HEK293 (cell line): ENCODE measurements around the gene SP7.
"Not testable (repeated sequence)": the region's sequence is repeated elsewhere in the genome, so short reads cannot be mapped to it uniquely, and the experiment has no call there.

Experiments used
- CTCF ChIA-PET: fragments of 350-600 bp; formaldehyde crosslinking; extraction: SDS; loops from one replicate; lab custom pipeline; 2021; ENCODE audit warnings: antibody characterized with exemption; lab: Yijun Ruan, JAX
- POLR2A ChIA-PET: fragments of 300-600 bp; formaldehyde crosslinking; extraction: SDS; loops from one replicate; lab custom pipeline; 2020; ENCODE audit warnings: antibody characterized with exemption, inconsistent platforms; lab: Yijun Ruan, JAX
- H3K27ac ChIP-seq: fragments of 200-500 bp; sonication (Bioruptor generic); 2 replicates; pipeline ENCODE4 v1.5.1; 2014; ENCODE audit warnings: low read depth, low read length, control low read depth, inconsistent platforms; ENCODE audit errors: extremely low read depth
- H3K36me3 ChIP-seq, 2 experiments: fragments of 200-500 bp in 1 of 2; sonication (Bioruptor generic) in 1 of 2; 1 replicate in 1 of 2; 2 replicates in 1 of 2; pipeline ENCODE4 v1.5.1; 2014 to 2017; ENCODE audit warnings: inconsistent platforms in 2 of 2, low read length in 2 of 2; ENCODE audit not compliant: control insufficient read depth in 2 of 2, insufficient read depth in 1 of 2
- H3K4me1 ChIP-seq: fragments of 200-500 bp; sonication (Bioruptor generic); 2 replicates; pipeline ENCODE4 v1.5.1; 2014; ENCODE audit warnings: mild to moderate bottlenecking, low read length, inconsistent platforms; ENCODE audit not compliant: control insufficient read depth, insufficient read depth
- H3K4me3 ChIP-seq: 2 replicates; pipeline ENCODE4 v1.5.1; 2011; ENCODE audit warnings: low read depth, mild to moderate bottlenecking, control low read depth, low read length, moderate library complexity
- H3K9me3 ChIP-seq: fragments of 200-500 bp; sonication (Bioruptor generic); 2 replicates; pipeline ENCODE4 v1.5.1; 2014; ENCODE audit warnings: low read depth, low read length, inconsistent platforms; ENCODE audit not compliant: control insufficient read depth, insufficient read depth
- PRDM10 ChIP-seq: fragments of 450-650 bp; formaldehyde crosslinking; IDR thresholded peaks from 2 replicates; pipeline ENCODE4 v1.5.1; 2016; ENCODE audit warnings: missing biosample characterization, missing genetic modification characterization
- ZBTB26 ChIP-seq: fragments of 450-650 bp; formaldehyde crosslinking; optimal IDR thresholded peaks from 2 replicates; pipeline ENCODE3; 2016; ENCODE audit warnings: missing biosample characterization, mild to moderate bottlenecking, missing genetic modification characterization
- ZEB2 ChIP-seq: fragments of 450-650 bp; formaldehyde crosslinking; IDR thresholded peaks from 2 replicates; pipeline ENCODE4 v1.5.1; 2016; ENCODE audit warnings: missing biosample characterization, missing genetic modification characterization
- ZNF10 ChIP-seq: fragments of 450-650 bp; formaldehyde crosslinking; IDR thresholded peaks from 2 replicates; pipeline ENCODE4 v1.5.1; 2017; ENCODE audit warnings: missing biosample characterization, missing genetic modification characterization
- ZNF121 ChIP-seq: fragments of 450-650 bp; formaldehyde crosslinking; IDR thresholded peaks from 2 replicates; pipeline ENCODE4 v1.5.1; 2016; ENCODE audit warnings: missing biosample characterization, missing genetic modification characterization
- ZNF26 ChIP-seq: fragments of 450-650 bp; formaldehyde crosslinking; IDR thresholded peaks from 2 replicates; pipeline ENCODE4 v1.5.1; 2016; ENCODE audit warnings: missing biosample characterization, missing genetic modification characterization
- ZNF266 ChIP-seq: fragments of 450-650 bp; formaldehyde crosslinking; IDR thresholded peaks from 2 replicates; pipeline ENCODE4 v1.5.1; 2016; ENCODE audit warnings: missing biosample characterization, missing genetic modification characterization, low read depth
- ZNF404 ChIP-seq: fragments of 450-650 bp; formaldehyde crosslinking; IDR thresholded peaks from 2 replicates; pipeline ENCODE4 v1.5.1; 2017; ENCODE audit warnings: missing biosample characterization, missing genetic modification characterization
- ZNF555 ChIP-seq: fragments of 450-650 bp; formaldehyde crosslinking; conservative IDR thresholded peaks from 2 replicates; pipeline ENCODE4 v1.5.1; 2017; ENCODE audit warnings: missing biosample characterization, mild to moderate bottlenecking, missing genetic modification characterization, inconsistent platforms
- ZNF664 ChIP-seq: fragments of 450-650 bp; formaldehyde crosslinking; IDR thresholded peaks from 2 replicates; pipeline ENCODE4 v1.5.1; 2016; ENCODE audit warnings: missing biosample characterization, missing genetic modification characterization
- ZNF776 ChIP-seq: fragments of 450-650 bp; formaldehyde crosslinking; IDR thresholded peaks from 2 replicates; pipeline ENCODE4 v1.5.0; 2017; ENCODE audit warnings: missing biosample characterization, missing genetic modification characterization, borderline replicate concordance
- ZNF791 ChIP-seq: fragments of 450-650 bp; formaldehyde crosslinking; IDR thresholded peaks from 2 replicates; pipeline ENCODE4 v1.5.1; 2016; ENCODE audit warnings: missing biosample characterization, missing genetic modification characterization

Gene SP7

DNA sequence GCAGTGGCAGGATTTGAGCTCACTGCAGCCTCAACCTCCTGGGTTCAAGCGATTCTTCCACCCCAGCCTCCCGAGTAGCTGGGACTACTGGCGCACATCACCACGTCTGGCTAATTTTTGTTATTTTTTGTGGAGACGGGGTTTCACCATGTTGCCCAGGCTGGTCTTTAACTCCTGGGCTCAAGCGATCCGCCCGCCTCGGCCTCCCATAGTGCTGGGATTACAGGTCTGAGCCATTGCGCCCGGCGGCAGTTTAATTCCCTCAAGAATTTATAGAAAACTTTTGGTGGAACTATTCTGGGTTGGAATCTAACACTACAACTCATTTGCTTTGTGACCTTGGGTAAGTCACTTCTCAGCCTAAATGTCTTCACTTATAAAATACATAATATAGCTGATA, 42.1 kb upstream of the SP7 start:
- ChIA-PET POLR2A (interaction anchor here (2.1 to 2.3 kb wide), 3 partner anchors 25 to 57 kb away, joined by 17 to 19 read pairs (median 18); partner anchors contain the start of gene AAAS), CTCF (interaction anchor here (0.7 to 8.0 kb wide), 4 partner anchors 25 to 219 kb away, joined by 3 to 114 read pairs (median 9); partner anchors contain the start of gene AAAS)
- TF ChIP-seq ZBTB26 (tag by site-specific recombination) = peak; percentile 5
- TF ChIP-seq ZNF555 (tag by site-specific recombination) = no peak
- TF ChIP-seq ZNF404 (tag by site-specific recombination) = no peak
- Histone ChIP-seq H3K4me1 (peaks cover 17% of the 10 kb centered on the region), H3K9me3 (no peaks in the 10 kb centered on the region), H3K4me3 (no peak overlapping the region), H3K27ac (peak overlapping the region; percentile 95), H3K36me3 (peaks cover 11 to 20% of the 10 kb centered on the region in 2 experiments; a peak in 2 of 3 replicates)

DNA sequence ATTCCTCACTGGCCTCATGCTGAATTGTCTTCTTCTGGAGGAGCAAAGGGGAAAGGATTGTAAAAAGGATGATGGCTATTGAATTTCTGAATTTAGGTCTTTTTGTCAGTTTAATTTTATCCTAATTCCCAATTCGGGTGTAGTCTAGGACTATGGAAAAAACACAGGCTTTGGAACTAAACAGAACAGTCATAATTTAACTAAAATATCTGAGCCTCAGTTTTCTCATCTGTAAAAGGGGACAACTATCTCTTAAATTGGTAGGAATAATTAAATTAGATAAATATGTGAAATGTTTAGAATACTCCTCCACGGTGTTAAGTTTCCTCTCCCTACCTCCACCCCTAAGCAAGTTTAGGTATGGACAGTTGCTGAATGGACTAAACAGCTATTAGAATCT, 40.6 kb upstream of the SP7 start:
- ChIA-PET POLR2A (no interaction called here), CTCF (interaction anchor here (0.6 to 8.0 kb wide), 3 partner anchors 23 to 195 kb away, joined by 3 to 114 read pairs (median 15); partner anchors contain the start of gene AAAS)
- TF ChIP-seq ZNF776 (no peak), ZNF791 (tag by site-specific recombination) (no peak), ZNF664 (tag by site-specific recombination) (peak; percentile 40; the same call in 1 of the 2 replicates), ZNF10 (tag by site-specific recombination) (no peak), ZEB2 (tag by site-specific recombination) (no peak), ZNF26 (no peak), ZNF266 (tag by site-specific recombination) (no peak), ZNF121 (tag by site-specific recombination) (no peak)
- H3K4me1 ChIP-seq = peaks cover 18% of the 10 kb centered on the region
- H3K4me3 ChIP-seq = no peak overlapping the region
- H3K9me3 ChIP-seq = no peaks in the 10 kb centered on the region
- peaks cover 5 to 6% of the 10 kb centered on the region in 2 experiments; a peak in 2 of 3 replicates for H3K36me3 ChIP-seq
- H3K27ac ChIP-seq = no peak overlapping the region

DNA sequence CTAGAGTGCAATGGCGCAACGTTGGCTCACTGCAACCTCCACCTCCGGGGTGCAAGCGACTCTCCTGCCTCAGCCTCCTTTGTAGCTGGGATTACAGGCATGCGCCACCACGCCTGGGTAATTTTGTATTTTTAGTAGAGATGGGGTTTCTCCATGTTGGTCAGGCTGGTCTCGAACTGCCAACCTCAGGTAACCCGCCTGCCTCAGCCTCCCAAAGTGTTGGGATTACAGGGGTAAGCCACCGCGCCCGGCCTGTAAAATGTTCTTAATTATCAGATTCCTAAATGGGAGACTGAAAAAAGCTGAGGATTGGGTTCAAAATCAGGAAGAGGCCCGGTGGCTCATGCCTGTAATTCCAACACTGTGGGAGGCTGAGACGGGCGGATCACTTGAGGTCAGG, 38.1 kb upstream of the SP7 start:
- not testable (repeated sequence) for H3K4me3 ChIP-seq, H3K9me3 ChIP-seq, H3K36me3 ChIP-seq, H3K27ac ChIP-seq
- CTCF ChIA-PET = interaction anchor here (0.7 kb wide), 2 partner anchors 22 to 48 kb away, joined by 3 read pairs; no protein-coding TSS in a partner anchor
- peaks cover 18% of the 10 kb centered on the region for H3K4me1 ChIP-seq
- POLR2A ChIA-PET = interaction anchor here (0.6 kb wide), 1 partner anchor 10 kb away, joined by 4 read pairs; no protein-coding TSS in a partner anchor

DNA sequence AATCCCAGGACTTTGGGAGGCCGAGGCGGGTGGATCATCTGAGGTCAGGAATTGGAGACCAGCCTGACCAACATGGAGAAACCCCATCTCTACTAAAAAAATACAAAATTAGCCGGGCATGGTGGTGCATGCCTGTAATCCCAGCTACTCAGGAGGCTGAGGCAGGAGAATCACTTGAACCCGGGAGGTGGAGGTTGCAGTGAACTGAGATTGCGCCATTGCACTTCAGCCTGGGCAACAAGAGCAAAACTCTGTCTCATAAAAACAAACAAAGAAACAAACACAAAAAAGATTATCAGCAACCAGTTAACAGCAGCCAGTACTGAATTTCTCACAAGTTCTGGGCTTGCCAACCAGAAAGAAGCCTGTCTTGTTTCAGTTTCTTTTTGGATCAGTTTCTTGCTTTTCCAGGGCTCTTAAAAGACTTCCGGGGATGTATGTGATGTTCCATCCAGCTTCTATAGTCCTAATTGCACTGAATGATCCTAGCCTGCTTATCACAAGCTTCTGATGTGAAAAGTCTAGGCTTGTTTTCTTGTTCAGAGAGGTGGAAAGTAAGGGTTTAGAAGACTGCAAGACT, 37.5 kb upstream of the SP7 start:
- POLR2A ChIA-PET = interaction anchor here (0.6 kb wide), 1 partner anchor 9 kb away, joined by 4 read pairs; no protein-coding TSS in a partner anchor
- H3K9me3 ChIP-seq, H3K27ac ChIP-seq, H3K36me3 ChIP-seq, H3K4me3 ChIP-seq: not testable (repeated sequence)
- TF ChIP-seq PRDM10 (tag by site-specific recombination) = 0 out of 2 replicates have a peak, but pooled peaks have one; percentile 17
- H3K4me1 ChIP-seq = peaks cover 14% of the 10 kb centered on the region
- CTCF ChIA-PET = interaction anchor here (0.7 kb wide), 2 partner anchors 21 to 49 kb away, joined by 3 read pairs; no protein-coding TSS in a partner anchor
